NCI-H2196 treated with DMSO at 0.1 percent for 48 hours (cell line): ENCODE data around the gene GBX1.

Source experiments
- DNase-seq: peaks from one replicate; lab custom pipeline; 2025; ENCODE audit not compliant: unreplicated experiment; lab: John Stamatoyannopoulos, UW

The GBX1 gene

DNA sequence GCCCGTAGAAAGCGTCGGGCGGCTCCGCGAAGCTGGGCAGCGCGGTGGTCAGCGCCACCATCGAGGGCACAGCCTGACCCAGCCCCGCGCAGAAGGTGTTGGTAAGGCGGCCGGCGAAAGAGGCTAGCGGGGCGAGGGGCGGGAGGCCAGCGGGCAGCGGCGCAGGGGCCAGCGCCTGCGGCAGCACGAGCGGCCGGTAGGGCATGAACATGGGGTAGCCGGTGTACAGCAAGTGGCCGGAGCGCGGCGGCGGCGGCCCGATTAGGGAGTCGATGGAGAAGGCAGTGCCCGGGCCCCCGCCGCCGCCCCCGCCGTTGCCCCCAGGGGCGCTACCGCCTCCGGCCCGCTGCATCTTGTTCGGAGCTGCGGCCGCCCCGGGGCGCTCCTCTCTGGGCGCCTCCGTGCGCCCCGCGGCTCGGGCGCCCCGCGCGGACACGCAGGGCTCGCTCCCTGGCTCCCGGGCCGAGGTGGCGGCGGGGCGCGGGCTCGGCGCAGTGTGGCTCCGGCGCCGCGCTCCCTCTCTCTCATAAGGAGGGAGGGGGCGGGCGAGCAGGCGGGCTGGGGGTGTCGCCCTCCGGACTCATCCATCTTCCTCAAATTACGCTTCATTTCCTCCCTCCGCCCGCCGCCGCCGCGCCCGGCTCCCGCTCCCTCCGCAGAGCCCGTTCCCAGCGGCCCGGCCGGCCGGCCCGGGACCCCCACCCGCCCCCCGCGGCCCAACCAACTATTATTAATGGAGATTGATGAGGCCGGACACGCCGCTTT is at the start of gene GBX1:
Gene GBX1 (minus strand): TSS at position 498 of the 765 bp plus-strand sequence. CDS start 146 bp downstream, at position 352.
- DNase-seq, result no peak

- DNase-seq, result no peak
These were observed 47.9 kb upstream of the GBX1 start for GRCh38 chr7:151215396-151215795.

- no peak for DNase-seq
These were observed 46.3 kb upstream of the GBX1 start for GRCh38 chr7:151213826-151214225.

- no peak for DNase-seq
These were observed 45.1 kb upstream of the GBX1 start for GRCh38 chr7:151212626-151213025.

DNA sequence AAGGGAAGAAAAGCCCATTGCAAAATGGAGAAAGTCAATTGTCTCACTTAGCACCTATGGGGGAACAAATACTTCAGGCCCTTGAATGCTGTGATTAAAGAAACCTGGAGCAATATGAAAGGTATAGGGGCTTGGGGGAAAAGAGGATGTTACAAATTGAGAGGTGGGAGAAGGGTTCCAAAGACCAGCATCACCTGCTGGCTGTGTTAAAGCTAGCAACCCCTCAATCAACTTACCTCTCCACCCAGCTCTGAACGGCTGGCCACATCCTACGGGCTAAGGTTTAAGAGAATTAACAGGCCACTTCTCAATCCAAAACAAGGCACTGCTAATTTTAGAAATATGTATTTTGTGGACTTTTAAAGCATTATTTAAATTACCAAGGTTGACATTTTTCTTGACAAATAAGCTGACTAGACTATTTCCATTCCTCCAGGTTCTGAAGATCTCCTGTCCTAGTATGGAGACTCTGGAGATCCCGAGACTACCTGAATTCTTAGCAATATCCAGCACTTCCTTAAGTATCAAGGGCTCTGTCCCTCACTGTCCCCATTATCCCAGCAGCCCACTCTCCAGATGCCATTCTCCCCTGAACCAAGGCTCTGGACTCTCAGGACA is 43.8 kb upstream of the GBX1 start:
- DNase-seq, result no peak

GRCh38 chr7:151210087-151210854 is 42.8 kb upstream of the GBX1 start, which contains the start of gene H2BK1:
Gene H2BK1 (minus strand): TSS chr7:151210488. CDS start chr7:151210318, 170 bp downstream.
- no peak for DNase-seq

GRCh38 chr7:151209588-151209987 is 42.1 kb upstream of the GBX1 start:
- DNase-seq, result no peak

DNA sequence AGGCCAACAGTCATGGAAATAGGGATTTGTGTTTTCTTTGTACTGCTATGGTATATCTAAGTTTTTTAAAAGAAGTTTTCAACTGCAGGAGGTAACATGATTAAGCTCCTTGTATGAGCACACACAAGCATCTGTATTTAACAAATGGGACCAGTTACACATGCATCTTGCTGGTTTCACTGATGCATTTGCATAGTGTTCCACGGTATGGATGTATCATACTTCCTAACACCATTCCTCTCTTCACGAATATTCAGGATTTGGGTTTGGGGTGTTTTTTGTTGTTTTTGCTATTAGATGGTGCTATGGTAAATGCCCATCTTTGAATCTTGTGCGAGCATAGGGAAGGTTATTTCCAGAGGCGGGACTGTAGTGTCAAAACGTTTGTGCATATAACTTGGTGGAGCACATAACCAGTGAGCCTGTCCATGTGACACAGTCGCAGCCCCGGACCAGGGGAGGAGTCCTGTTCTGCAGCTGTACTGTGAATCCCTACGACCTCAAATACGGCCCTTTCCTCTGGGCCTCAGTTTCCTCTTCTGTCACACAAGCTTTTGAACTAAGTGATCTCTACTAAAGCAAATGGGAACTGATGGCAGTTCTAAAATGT is 40.9 kb upstream of the GBX1 start:
- DNase-seq, result no peak

DNA sequence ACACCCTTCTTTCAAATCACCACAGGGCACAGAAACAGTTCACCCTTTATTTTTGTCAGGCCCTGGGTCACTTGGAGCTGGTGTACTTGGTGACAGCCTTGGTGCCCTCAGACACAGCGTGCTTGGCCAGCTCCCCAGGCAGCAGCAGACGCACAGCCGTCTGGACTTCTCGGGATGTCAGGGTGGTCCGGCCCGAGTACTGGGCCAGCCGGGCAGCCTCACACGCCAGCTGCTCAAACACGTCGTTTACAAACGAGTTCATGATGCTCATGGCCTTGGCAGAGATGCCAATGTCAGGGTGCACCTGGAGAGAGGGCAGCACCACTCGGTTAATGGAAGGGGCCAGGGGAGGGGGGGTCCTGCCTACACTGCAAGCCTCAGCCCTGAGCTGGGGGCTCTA is 40.3 kb upstream of the GBX1 start:
- no peak for DNase-seq

DNA sequence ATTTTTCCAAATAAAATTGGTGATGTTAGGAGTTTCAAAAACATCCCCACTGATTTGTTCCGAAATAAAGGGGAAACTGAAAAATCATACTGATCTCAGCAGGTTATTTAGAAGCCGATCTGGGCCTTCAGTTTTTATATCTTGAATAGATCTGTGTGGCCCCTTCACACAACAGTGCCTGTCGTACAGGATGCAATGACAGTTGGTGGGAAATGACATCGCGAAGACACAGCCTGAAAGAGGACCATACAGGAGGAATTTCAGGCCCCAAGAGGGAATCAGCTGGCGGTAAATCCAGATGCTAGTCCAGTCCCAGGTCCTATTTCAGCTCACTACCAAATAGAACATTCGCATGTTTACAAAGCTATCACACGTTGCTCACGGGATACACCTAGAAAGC is 39.8 kb upstream of the GBX1 start:
- no peak for DNase-seq

DNA sequence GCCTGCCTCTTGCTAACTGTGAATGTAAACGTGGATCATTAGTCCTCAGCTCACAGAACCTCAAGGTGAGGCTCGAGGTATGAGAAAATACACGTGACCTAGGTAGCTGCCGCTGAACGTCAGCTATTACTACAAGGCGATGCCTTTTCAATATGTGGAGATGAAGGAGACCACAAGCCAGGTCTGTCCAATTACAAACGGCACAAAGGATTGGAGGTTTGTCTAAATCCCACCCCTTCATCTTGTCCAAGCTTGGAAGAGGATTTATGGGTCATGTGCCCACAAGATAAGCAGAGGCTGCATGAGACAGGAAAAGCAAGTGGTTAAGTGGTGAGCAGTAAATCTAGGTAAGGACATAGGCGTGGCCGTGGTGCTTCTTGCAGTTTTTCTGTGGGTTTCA is 39.4 kb upstream of the GBX1 start:
- no peak for DNase-seq

GRCh38 chr7:151205730-151206129 is 38.2 kb upstream of the GBX1 start:
- no peak for DNase-seq

DNA sequence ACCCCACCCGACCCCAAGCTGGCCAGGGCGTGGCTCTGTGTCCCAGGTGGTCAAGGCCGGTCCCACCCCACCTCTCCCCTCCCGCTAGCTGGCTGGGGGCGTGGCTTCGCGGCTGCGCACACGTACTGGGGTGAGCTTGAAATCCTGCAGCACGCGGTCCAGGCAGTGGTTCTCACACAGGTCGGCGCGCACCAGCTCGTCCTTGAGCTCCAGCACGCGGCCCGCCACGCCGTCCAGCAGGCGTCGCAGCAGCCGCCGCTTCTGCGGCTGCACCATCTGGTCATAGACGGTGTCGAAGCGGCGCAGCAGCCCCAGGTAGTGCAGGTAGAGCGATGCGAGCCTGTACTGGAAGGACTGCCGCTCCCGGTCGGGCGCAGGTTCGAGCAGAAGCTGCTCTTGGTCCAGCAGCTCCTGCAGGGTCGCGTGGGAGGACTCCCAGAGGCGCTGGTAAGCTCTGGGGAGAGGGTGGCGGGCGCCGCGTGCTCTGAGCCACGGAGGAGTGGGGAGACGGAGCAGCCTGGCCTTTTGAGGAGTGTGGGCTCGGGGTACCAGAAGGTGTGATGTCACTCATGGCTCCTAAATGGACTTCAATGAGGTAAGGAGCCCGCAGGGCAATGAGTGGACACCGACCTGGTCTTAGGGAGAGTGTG is 37.0 kb upstream of the GBX1 start:
- no peak for DNase-seq

- DNase-seq, result no peak
These were observed 35.3 kb upstream of the GBX1 start for GRCh38 chr7:151202836-151203235.

GRCh38 chr7:151201751-151202150 is 34.3 kb upstream of the GBX1 start:
- no peak for DNase-seq

GRCh38 chr7:151201344-151201743 is 33.9 kb upstream of the GBX1 start:
- no peak for DNase-seq

DNA sequence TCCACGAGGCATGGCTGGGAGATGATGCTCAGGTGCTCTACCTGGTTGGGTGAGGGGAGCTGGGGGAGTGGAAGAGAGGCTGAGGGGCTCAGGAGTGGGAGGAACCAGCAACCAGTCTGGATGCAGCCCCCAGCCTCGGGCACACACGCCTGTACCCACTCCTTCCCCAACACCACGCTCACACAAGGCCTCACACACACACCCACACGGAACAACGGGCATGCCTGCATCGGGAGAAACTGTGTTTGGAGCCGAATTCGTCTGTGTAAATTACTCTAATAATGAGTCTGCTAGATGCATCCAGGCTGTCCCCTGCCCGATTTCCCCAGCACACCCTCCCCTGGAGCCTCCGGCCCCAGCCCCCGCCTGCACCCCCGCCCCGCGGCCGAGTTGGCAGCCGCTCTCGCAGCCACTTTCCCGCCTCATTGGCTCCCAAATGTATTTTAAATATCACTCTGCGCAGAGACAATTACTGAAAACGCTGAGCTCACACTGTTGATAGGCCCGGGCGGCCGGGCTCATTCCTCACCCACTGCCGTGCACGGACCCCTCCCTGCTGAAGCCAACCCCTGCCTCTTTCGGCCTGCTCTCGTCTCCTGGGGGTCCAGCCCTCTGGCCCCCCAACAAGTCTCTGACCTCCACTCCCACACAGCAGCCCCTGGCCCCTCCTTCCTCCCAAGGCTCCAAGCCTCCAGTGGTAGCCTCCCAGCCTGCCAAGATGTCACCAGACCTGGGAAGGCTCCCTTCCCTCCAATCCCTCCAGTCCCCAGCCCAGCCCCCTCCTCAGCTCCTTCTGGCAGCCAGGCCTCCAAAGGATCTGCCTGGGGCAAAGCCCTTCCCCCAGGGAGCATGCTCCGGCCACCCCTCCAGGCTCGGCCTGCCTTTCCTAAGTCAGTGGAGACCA is 31.7 kb upstream of the GBX1 start:
- DNase-seq, result no peak

GRCh38 chr7:151197932-151198331 is 30.4 kb upstream of the GBX1 start:
- no peak for DNase-seq

GRCh38 chr7:151195616-151196450 is 28.3 kb upstream of the GBX1 start:
- DNase-seq, result no peak
